Vagina (tissue), 2 donors: ENCODE measurements around the gene ITPKB. TPM values are rescaled to one million over a fixed set of nuclear protein-coding genes. Genes with fewer than 3 reads are reported as not detected.

Source experiments
- DNase-seq, 2 donors: peaks; one replicate each; pipeline ENCODE4 v3.0.0-alpha.2; 2017; ENCODE audit errors: extremely low spot score in 2 of 2
- H3K27ac ChIP-seq: fragments of 200-600 bp; sonication (generic); one replicate; pipeline ENCODE4 v1.5.1; 2019
- H3K27me3 ChIP-seq: fragments of 200-600 bp; sonication (generic); one replicate; pipeline ENCODE4 v1.5.1; 2019
- H3K36me3 ChIP-seq, 2 donors: fragments of 200-600 bp; sonication (generic); one replicate each; pipeline ENCODE4 v1.5.1; 2017 to 2019
- H3K4me1 ChIP-seq: fragments of 200-600 bp; sonication (generic); one replicate; pipeline ENCODE4 v1.5.1; 2019
- H3K4me3 ChIP-seq, 2 donors: fragments of 200-600 bp; sonication (generic); 1 replicate in 1 of 2; 2 replicates in 1 of 2; pipeline ENCODE4 v1.5.1; 2016 to 2019
- H3K9me3 ChIP-seq: fragments of 200-600 bp; sonication (generic); one replicate; pipeline ENCODE4 v1.5.1; 2019
- POLR2A ChIP-seq, 2 donors: fragments of 450-650 bp; IDR thresholded peaks; one replicate each; pipeline ENCODE4 v1.6.1; 2017; ENCODE audit warnings: antibody characterized with exemption in 2 of 2, mild to moderate bottlenecking in 2 of 2, moderate library complexity in 2 of 2
- POLR2AphosphoS5 ChIP-seq, 2 donors: sonication (generic); formaldehyde crosslinking; IDR thresholded peaks; one replicate each; pipeline ENCODE4 v1.9.0; 2017; ENCODE audit warnings: antibody characterized with exemption in 2 of 2, mild to moderate bottlenecking in 2 of 2, low read depth in 1 of 2; ENCODE audit not compliant: insufficient read depth in 1 of 2
- intact Hi-C: fragments of 100-400 bp; cut with DNase I; formaldehyde crosslinking; loops from one replicate; pipeline ENCODE4 v1.15.1; 2023
- total RNA-seq: library from RNA; depleted of rRNA; stranded (reverse); fragments of >200 nt; gene quantifications from one replicate; pipeline ENCODE4 v1.2.3, GENCODE V29; 2016
- TF ChIP-seq, protein P1 (sequence below), 3 experiments: fragments of 450-650 bp in 2 of 3; fragments of 200-600 bp in 1 of 3; sonication (generic) in 1 of 3; IDR thresholded peaks; one replicate each; pipeline ENCODE4 v1.5.1; 2017 to 2019; ENCODE audit warnings: antibody characterized with exemption in 3 of 3, mild to moderate bottlenecking in 2 of 3, moderate library complexity in 2 of 3

ITPKB gene
- total RNA-seq, 1 donor from 2014 or later, result 31.7 TPM

DNA sequence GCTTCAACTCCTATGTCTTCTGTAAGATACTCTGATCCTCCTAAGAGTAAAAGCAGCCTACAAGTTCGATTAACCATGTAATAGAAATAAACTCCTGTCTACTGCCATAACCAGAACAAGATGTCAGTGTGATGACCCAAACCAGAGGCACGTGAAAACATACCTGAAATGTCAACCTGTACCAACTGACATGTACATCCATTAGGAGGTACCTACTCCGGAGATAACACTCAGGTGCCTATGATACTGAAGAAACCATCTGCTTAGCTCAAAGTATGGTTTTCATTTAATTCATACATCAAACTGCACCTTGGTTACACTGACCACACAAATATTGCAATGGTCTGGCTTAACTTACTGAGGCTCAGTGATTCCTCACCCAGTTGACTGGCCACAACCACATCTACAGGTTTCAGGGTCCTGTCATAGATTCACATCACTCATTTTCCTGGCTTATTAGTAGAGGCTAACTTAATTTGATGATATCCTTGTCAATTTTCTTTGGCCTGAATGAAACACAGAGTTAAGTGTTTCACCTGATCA, 4.4 kb downstream of the ITPKB start:
- no peaks in the 10 kb centered on the region for H3K9me3 ChIP-seq
- no peak for DNase-seq
- H3K27ac ChIP-seq, result peak overlapping the region; percentile 97
- peak overlapping the region; percentile 87 to 99 for H3K4me3 ChIP-seq
- TF ChIP-seq POLR2A (IDR thresholded peaks at IDR 0.05), result no peak
- TF ChIP-seq, protein P1, sequence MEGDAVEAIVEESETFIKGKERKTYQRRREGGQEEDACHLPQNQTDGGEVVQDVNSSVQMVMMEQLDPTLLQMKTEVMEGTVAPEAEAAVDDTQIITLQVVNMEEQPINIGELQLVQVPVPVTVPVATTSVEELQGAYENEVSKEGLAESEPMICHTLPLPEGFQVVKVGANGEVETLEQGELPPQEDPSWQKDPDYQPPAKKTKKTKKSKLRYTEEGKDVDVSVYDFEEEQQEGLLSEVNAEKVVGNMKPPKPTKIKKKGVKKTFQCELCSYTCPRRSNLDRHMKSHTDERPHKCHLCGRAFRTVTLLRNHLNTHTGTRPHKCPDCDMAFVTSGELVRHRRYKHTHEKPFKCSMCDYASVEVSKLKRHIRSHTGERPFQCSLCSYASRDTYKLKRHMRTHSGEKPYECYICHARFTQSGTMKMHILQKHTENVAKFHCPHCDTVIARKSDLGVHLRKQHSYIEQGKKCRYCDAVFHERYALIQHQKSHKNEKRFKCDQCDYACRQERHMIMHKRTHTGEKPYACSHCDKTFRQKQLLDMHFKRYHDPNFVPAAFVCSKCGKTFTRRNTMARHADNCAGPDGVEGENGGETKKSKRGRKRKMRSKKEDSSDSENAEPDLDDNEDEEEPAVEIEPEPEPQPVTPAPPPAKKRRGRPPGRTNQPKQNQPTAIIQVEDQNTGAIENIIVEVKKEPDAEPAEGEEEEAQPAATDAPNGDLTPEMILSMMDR (IDR thresholded peaks at IDR 0.05), result no peak
- no peak for TF ChIP-seq POLR2AphosphoS5 (IDR thresholded peaks at IDR 0.05; ENCODE audit: insufficient read depth in 1 of 2, low read depth in 1 of 2)
- intact Hi-C loops, result loop anchor here (5.0 to 10.0 kb wide), 2 partner anchors 72 to 100 kb away; no protein-coding TSS in a partner anchor
- H3K36me3 ChIP-seq, result peaks cover 0 to 11% of the 10 kb centered on the region in 2 donors
- H3K27me3 ChIP-seq, result no peaks in the 10 kb centered on the region
- peaks cover 79% of the 10 kb centered on the region for H3K4me1 ChIP-seq

DNA sequence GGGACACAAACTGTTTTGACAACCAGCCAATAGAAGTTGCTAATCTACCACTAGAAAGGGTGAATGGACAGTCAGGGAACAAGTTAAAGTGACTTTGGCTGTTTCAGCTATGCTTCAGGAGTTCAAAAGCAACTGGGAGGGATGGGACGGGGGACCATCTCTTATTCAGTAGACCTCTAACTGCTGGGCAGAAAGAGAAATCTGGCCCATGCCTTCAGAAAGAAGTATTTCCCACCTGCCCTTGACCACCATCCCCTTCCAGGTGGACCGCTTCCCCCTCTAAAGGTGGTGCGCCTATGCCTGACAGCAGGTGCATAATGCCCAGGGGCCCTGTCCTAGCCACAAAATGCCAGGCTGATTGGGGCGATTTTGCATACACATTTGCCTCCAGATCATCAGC, 5.2 kb downstream of the ITPKB start:
- H3K27me3 ChIP-seq, result no peaks in the 10 kb centered on the region
- no peak for DNase-seq
- H3K4me3 ChIP-seq, result peak overlapping the region; percentile 87 to 99
- H3K9me3 ChIP-seq, result no peaks in the 10 kb centered on the region
- peaks cover 0 to 13% of the 10 kb centered on the region in 2 donors for H3K36me3 ChIP-seq
- no peak for TF ChIP-seq POLR2A (IDR thresholded peaks at IDR 0.05)
- no peak for TF ChIP-seq POLR2AphosphoS5 (IDR thresholded peaks at IDR 0.05; ENCODE audit: insufficient read depth in 1 of 2, low read depth in 1 of 2)
- TF ChIP-seq, protein P1 (IDR thresholded peaks at IDR 0.05), result no peak
- intact Hi-C loops, result loop anchor here (10.0 kb wide), 1 partner anchor 99 kb away; no protein-coding TSS in a partner anchor
- H3K27ac ChIP-seq, result peak overlapping the region; percentile 97
- H3K4me1 ChIP-seq, result peaks cover 84% of the 10 kb centered on the region

DNA sequence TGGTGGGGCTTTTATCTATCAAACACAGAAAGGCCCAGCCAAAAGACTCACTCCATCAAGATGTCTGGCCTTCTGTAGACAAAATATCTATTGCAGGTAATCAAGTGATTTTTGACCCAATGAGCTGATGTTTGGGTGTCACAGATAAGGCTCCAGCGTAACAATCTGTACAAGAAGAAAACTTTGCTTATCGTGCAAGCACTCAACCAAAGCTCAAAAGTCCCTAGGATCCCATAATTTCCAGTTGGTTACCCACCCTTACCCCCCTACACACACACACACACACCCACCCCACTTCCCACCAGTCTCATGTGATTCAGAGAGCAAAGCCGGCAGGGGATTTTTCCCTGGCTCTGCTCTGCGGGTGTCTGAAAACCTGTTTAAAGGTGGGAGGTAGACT, 5.8 kb downstream of the ITPKB start:
- TF ChIP-seq, protein P1 (IDR thresholded peaks at IDR 0.05), result no peak
- no peak for DNase-seq
- Histone ChIP-seq H3K27me3 (no peaks in the 10 kb centered on the region), H3K36me3 (peaks cover 0 to 16% of the 10 kb centered on the region in 2 donors), H3K9me3 (no peaks in the 10 kb centered on the region), H3K4me3 (peak overlapping the region; percentile 87 to 99), H3K27ac (peak overlapping the region; percentile 97), H3K4me1 (peaks cover 89% of the 10 kb centered on the region)
- intact Hi-C loops, result loop anchor here (10.0 kb wide), 1 partner anchor 99 kb away; no protein-coding TSS in a partner anchor

DNA sequence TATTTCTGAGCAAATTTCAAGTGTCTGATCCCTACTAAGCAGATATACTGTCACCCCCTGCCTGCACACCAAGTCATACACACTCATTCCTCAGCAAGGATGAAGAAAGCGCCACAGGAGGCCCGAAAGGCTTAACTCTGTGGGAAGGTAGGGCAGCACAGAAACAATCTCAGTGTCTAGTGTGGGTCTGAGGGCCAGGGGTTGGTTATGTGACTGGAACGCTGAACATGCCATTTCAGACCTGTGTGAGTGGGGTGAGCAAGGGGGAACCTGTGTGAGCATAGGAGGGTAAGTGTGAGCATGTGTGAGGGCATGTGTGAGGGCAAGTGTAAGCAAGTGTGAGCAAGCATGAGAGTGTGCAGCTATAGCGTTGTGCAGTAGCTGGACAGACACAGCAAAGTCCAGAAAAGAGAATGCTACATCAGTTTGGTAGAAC, 6.2 kb downstream of the ITPKB start:
- peak overlapping the region; percentile 97 for H3K27ac ChIP-seq
- intact Hi-C loops, result loop anchor here (10.0 kb wide), 1 partner anchor 98 kb away; no protein-coding TSS in a partner anchor
- TF ChIP-seq POLR2A (IDR thresholded peaks at IDR 0.05), result no peak
- no peak for TF ChIP-seq POLR2AphosphoS5 (IDR thresholded peaks at IDR 0.05; ENCODE audit: insufficient read depth in 1 of 2, low read depth in 1 of 2)
- TF ChIP-seq, protein P1 (IDR thresholded peaks at IDR 0.05), result no peak

DNA sequence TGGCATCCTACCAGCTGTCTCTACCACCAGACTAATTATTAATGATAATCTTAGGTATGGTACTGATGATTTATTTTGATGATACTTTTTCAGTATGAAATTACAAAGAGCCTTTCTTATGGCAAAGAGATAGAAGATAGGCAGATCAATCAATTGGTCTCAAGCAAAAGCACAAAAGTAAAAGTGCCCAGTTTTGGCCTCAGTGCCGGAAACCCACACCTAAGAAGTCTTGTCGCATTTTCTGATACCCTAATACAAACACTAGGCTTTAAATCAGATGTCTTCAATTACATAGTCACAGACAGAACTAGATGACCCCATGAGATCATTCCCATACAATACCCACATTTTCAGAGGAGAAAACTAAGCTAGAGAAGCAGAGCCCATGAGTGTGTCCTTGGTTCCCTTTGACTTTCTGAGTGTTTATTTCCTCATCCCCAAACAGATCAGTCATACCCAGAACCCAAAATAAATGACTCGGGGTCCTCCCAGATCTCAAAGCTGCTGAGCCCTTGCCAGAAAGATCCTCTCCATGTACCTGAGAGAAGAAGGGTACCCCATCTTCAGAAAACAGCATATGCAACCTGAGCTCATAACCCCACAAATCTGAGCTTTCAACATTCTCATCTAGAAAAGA, 7.7 kb downstream of the ITPKB start:
- intact Hi-C loops, result loop anchor here (10.0 kb wide), 1 partner anchor 97 kb away; no protein-coding TSS in a partner anchor
- no peaks in the 10 kb centered on the region for H3K27me3 ChIP-seq
- no peak overlapping the region for H3K4me3 ChIP-seq
- no peaks in the 10 kb centered on the region for H3K9me3 ChIP-seq
- DNase-seq, result no peak
- H3K36me3 ChIP-seq, result peaks cover 0 to 16% of the 10 kb centered on the region in 2 donors
- peaks cover 97% of the 10 kb centered on the region for H3K4me1 ChIP-seq
- no peak for TF ChIP-seq POLR2AphosphoS5 (IDR thresholded peaks at IDR 0.05; ENCODE audit: insufficient read depth in 1 of 2, low read depth in 1 of 2)
- no peak for TF ChIP-seq POLR2A (IDR thresholded peaks at IDR 0.05)
- TF ChIP-seq, protein P1 (IDR thresholded peaks at IDR 0.05), result no peak
- peak overlapping the region; percentile 45 for H3K27ac ChIP-seq

More for the DNA sequence above, 6.2 kb downstream of the ITPKB start:
- Histone ChIP-seq H3K27me3 (no peaks in the 10 kb centered on the region), H3K4me3 (peak overlapping the region; percentile 10 to 87), H3K4me1 (peaks cover 93% of the 10 kb centered on the region), H3K36me3 (peaks cover 0 to 16% of the 10 kb centered on the region in 2 donors), H3K9me3 (no peaks in the 10 kb centered on the region)
- DNase-seq, result no peak
